ENCODE measurements around the gene PTPRK.

Gene PTPRK

GRCh38 chr6:128413291-128413690, 107.1 kb downstream of the PTPRK start:
- no peak overlapping the region for H3K4me3 ChIP-seq (ENCODE audit: low read depth, low read length, poor library complexity, severe bottlenecking)
- H3K27ac ChIP-seq (ENCODE audit: low read depth, low read length, poor library complexity, severe bottlenecking): no peak overlapping the region
- no peaks in the 10 kb centered on the region for H3K36me3 ChIP-seq (ENCODE audit: insufficient read depth, low read length)
- no peaks in the 10 kb centered on the region for H3K9me2 ChIP-seq (ENCODE audit: low read depth, low read length)
- no peaks in the 10 kb centered on the region for H3F3A ChIP-seq (ENCODE audit: insufficient read depth, low read length)
- no peaks in the 10 kb centered on the region for H3K4me1 ChIP-seq (ENCODE audit: insufficient read depth, low read length, severe bottlenecking)
- H2AFZ ChIP-seq (ENCODE audit: low read length): no peak overlapping the region
- H3K27me3 ChIP-seq (ENCODE audit: insufficient read depth, low read length): no peaks in the 10 kb centered on the region
- TF ChIP-seq, protein P1, sequence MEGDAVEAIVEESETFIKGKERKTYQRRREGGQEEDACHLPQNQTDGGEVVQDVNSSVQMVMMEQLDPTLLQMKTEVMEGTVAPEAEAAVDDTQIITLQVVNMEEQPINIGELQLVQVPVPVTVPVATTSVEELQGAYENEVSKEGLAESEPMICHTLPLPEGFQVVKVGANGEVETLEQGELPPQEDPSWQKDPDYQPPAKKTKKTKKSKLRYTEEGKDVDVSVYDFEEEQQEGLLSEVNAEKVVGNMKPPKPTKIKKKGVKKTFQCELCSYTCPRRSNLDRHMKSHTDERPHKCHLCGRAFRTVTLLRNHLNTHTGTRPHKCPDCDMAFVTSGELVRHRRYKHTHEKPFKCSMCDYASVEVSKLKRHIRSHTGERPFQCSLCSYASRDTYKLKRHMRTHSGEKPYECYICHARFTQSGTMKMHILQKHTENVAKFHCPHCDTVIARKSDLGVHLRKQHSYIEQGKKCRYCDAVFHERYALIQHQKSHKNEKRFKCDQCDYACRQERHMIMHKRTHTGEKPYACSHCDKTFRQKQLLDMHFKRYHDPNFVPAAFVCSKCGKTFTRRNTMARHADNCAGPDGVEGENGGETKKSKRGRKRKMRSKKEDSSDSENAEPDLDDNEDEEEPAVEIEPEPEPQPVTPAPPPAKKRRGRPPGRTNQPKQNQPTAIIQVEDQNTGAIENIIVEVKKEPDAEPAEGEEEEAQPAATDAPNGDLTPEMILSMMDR (IDR thresholded peaks at IDR 0.05; ENCODE audit: low read length): no peak
- no peak for TF ChIP-seq EZH2 (IDR thresholded peaks at IDR 0.05; ENCODE audit: borderline replicate concordance, low read length)
- no peak overlapping the region for H3K9ac ChIP-seq (ENCODE audit: low read length)
- no peak overlapping the region for H3K4me2 ChIP-seq (ENCODE audit: low read length)
- H3K9me3 ChIP-seq (ENCODE audit: low read length): no peaks in the 10 kb centered on the region
- no peaks in the 10 kb centered on the region for H4K20me1 ChIP-seq (ENCODE audit: insufficient read depth, low read length)
- H3K79me2 ChIP-seq (ENCODE audit: insufficient read depth, low read length): no peaks in the 10 kb centered on the region

- no peaks in the 10 kb centered on the region for H3F3A ChIP-seq (ENCODE audit: insufficient read depth, low read length)
- H3K4me1 ChIP-seq (ENCODE audit: insufficient read depth, low read length, severe bottlenecking): no peaks in the 10 kb centered on the region
- H3K9me2 ChIP-seq (ENCODE audit: low read depth, low read length): no peaks in the 10 kb centered on the region
- H3K4me3 ChIP-seq (ENCODE audit: low read depth, low read length, poor library complexity, severe bottlenecking): no peak overlapping the region
- TF ChIP-seq, protein P1 (IDR thresholded peaks at IDR 0.05; ENCODE audit: low read length): no peak
- no peak for TF ChIP-seq EZH2 (IDR thresholded peaks at IDR 0.05; ENCODE audit: borderline replicate concordance, low read length)
- H3K9ac ChIP-seq (ENCODE audit: low read length): no peak overlapping the region
- no peaks in the 10 kb centered on the region for H4K20me1 ChIP-seq (ENCODE audit: insufficient read depth, low read length)
- no peaks in the 10 kb centered on the region for H3K79me2 ChIP-seq (ENCODE audit: insufficient read depth, low read length)
- no peaks in the 10 kb centered on the region for H3K27me3 ChIP-seq (ENCODE audit: insufficient read depth, low read length)
- H2AFZ ChIP-seq (ENCODE audit: low read length): no peak overlapping the region
- H3K36me3 ChIP-seq (ENCODE audit: insufficient read depth, low read length): no peaks in the 10 kb centered on the region
- H3K4me2 ChIP-seq (ENCODE audit: low read length): no peak overlapping the region
- no peaks in the 10 kb centered on the region for H3K9me3 ChIP-seq (ENCODE audit: low read length)
- no peak overlapping the region for H3K27ac ChIP-seq (ENCODE audit: low read depth, low read length, poor library complexity, severe bottlenecking)
Observed at GRCh38 chr6:128412680-128413079, 107.7 kb downstream of the PTPRK start.

DNA sequence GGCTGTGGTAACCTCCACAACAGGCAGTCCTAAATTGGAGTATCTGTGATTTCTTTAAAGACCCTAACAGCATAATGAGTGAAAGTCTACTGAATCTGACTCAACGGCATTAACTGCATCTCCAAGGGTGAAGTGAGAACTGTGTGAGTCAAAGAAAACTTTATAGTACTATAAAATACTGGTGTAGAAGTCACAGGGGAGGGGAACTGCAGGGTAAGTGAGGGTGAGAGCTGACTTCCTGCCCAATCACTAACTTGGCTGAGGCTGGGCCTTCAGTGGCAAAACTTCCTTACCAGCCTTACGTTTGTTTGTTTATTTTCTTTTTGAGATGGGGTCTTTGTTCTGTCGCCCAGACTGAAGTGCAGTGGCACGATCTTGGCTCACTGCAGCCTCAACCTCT, 109.8 kb downstream of the PTPRK start:
- TF ChIP-seq EZH2 (IDR thresholded peaks at IDR 0.05; ENCODE audit: borderline replicate concordance, low read length): no peak
- TF ChIP-seq, protein P1 (IDR thresholded peaks at IDR 0.05; ENCODE audit: low read length): no peak
- H3K9me2 ChIP-seq (ENCODE audit: low read depth, low read length): no peaks in the 10 kb centered on the region
- H3K27me3 ChIP-seq (ENCODE audit: insufficient read depth, low read length): no peaks in the 10 kb centered on the region
- H3K9me3 ChIP-seq (ENCODE audit: low read length): no peaks in the 10 kb centered on the region
- no peak overlapping the region for H3K27ac ChIP-seq (ENCODE audit: low read depth, low read length, poor library complexity, severe bottlenecking)
- no peaks in the 10 kb centered on the region for H3K36me3 ChIP-seq (ENCODE audit: insufficient read depth, low read length)
- H3K4me2 ChIP-seq (ENCODE audit: low read length): no peak overlapping the region
- no peaks in the 10 kb centered on the region for H3K79me2 ChIP-seq (ENCODE audit: insufficient read depth, low read length)
- H3K4me3 ChIP-seq (ENCODE audit: low read depth, low read length, poor library complexity, severe bottlenecking): no peak overlapping the region
- no peak overlapping the region for H3K9ac ChIP-seq (ENCODE audit: low read length)
- no peak overlapping the region for H2AFZ ChIP-seq (ENCODE audit: low read length)
- H3F3A ChIP-seq (ENCODE audit: insufficient read depth, low read length): no peaks in the 10 kb centered on the region
- H4K20me1 ChIP-seq (ENCODE audit: insufficient read depth, low read length): no peaks in the 10 kb centered on the region
- no peaks in the 10 kb centered on the region for H3K4me1 ChIP-seq (ENCODE audit: insufficient read depth, low read length, severe bottlenecking)
